T-cell (primary cell): Measurements from ENCODE around the gene GPR55. TPM values are rescaled to one million over a fixed set of nuclear protein-coding genes. Genes with fewer than 3 reads are reported as not detected.

Experiments
- ATAC-seq, 4 experiments: fragments of 200-7000 bp in 3 of 4; fragments of 150-1000 bp in 1 of 4; cut with Tn5 transposase; replicated peaks in 1 of 4; 1 replicate in 3 of 4; 2 replicates in 1 of 4; pipeline ENCODE4 v1.10.0; 2021; ENCODE audit warnings: moderate library complexity in 3 of 4, mild to moderate bottlenecking in 2 of 4, moderate number of reproducible peaks in 1 of 4
- CTCF ChIA-PET, 2 donors: fragments of 300-600 bp; sonication (Branson Sonifier 250); formaldehyde crosslinking; loops; one replicate each; lab custom pipeline; 2022; ENCODE audit warnings: antibody characterized with exemption in 2 of 2; lab: Charles Lee
- POLR2A ChIA-PET, 2 donors: fragments of 300-600 bp; sonication (Branson Sonifier 250); formaldehyde crosslinking; loops; one replicate each; lab custom pipeline; 2022; ENCODE audit warnings: antibody characterized with exemption in 2 of 2; lab: Charles Lee
- DNase-seq, 35 experiments: peaks; one replicate each; pipeline versions ENCODE4 v3.0.0 to v3.0.0-alpha.2; 2013 to 2023
- H3K27ac ChIP-seq: one replicate; pipeline ENCODE4 v1.5.1; 2013; ENCODE audit warnings: low read length
- H3K27me3 ChIP-seq, 2 experiments: replicated peaks in 1 of 2; 1 replicate in 1 of 2; 2 replicates in 1 of 2; pipeline versions ENCODE4 v1.6.1 to v1.7.0; 2013; ENCODE audit warnings: low read length in 1 of 2, mixed read lengths in 1 of 2; ENCODE audit not compliant: control insufficient read depth in 2 of 2, insufficient read depth in 2 of 2; ENCODE audit errors: extremely low read depth in 1 of 2
- H3K36me3 ChIP-seq, 2 donors: 1 replicate in 1 of 2; 2 replicates in 1 of 2; pipeline versions ENCODE4 v1.6.1 to v1.7.0; 2013; ENCODE audit warnings: low read length in 1 of 2; ENCODE audit not compliant: control insufficient read depth in 2 of 2, insufficient read depth in 1 of 2; ENCODE audit errors: extremely low read depth in 1 of 2
- H3K4me1 ChIP-seq, 2 experiments: 1 replicate in 1 of 2; 2 replicates in 1 of 2; pipeline versions ENCODE4 v1.6.1 to v1.7.0; 2013; ENCODE audit warnings: low read length in 2 of 2, mixed read lengths in 1 of 2; ENCODE audit not compliant: insufficient read depth in 2 of 2, control insufficient read depth in 1 of 2; ENCODE audit errors: extremely low read depth in 1 of 2
- H3K4me3 ChIP-seq, 2 donors: 1 replicate in 1 of 2; 2 replicates in 1 of 2; pipeline versions ENCODE4 v1.5.1 to v1.7.0; 2013; ENCODE audit warnings: mild to moderate bottlenecking in 2 of 2, low read length in 1 of 2, moderate library complexity in 1 of 2; ENCODE audit not compliant: control insufficient read depth in 1 of 2; ENCODE audit errors: extremely low read depth in 1 of 2
- H3K9me3 ChIP-seq: 2 replicates; pipeline ENCODE4 v1.7.0; 2013
- H3K27ac Mint-ChIP-seq, 2 donors: one replicate each; pipeline ENCODE4 v1.8.0; 2020 to 2021; ENCODE audit warnings: mild to moderate bottlenecking in 2 of 2, mixed read lengths in 2 of 2
- H3K27me3 Mint-ChIP-seq, 2 donors: one replicate each; pipeline ENCODE4 v1.8.0; 2021 to 2022; ENCODE audit warnings: mixed read lengths in 2 of 2
- H3K36me3 Mint-ChIP-seq: one replicate; pipeline ENCODE4 v1.8.0; 2021; ENCODE audit warnings: mixed read lengths
- H3K4me1 Mint-ChIP-seq, 3 donors: one replicate each; pipeline ENCODE4 v1.8.0; 2020 to 2022; ENCODE audit warnings: mixed read lengths in 3 of 3, mild to moderate bottlenecking in 1 of 3
- H3K4me3 Mint-ChIP-seq, 3 donors: one replicate each; pipeline ENCODE4 v1.8.0; 2020 to 2022; ENCODE audit warnings: mild to moderate bottlenecking in 3 of 3, mixed read lengths in 3 of 3, moderate library complexity in 3 of 3
- H3K9me3 Mint-ChIP-seq, 3 donors: one replicate each; pipeline ENCODE4 v1.8.0; 2020 to 2022; ENCODE audit warnings: mixed read lengths in 3 of 3
- WGBS: methylation state at CpG from one replicate; pipeline ENCODE4 v1.1.5; 2013; ENCODE audit warnings: missing lambda C conversion rate; ENCODE audit not compliant: insufficient coverage; 5-methylcytosine and 5-hydroxymethylcytosine counted together
- total RNA-seq, 35 experiments: library from RNA in 6 of 35; stranded (reverse) in 6 of 35; fragments of 120-200 nt in 1 of 35; gene quantifications; one replicate each; pipeline versions ENCODE4 v1.2.1 to v1.2.4 and lab custom pipeline; 2013 to 2026

Gene GPR55
- total RNA-seq, 5 donors from 2014 or later (not counting 1 experiment from before 2014, with no cell fraction given): 2.7 to 15.5 (median 7.8) TPM

- CTCF ChIA-PET: interaction anchor here (0.5 to 0.7 kb wide), 2 partner anchors 17 to 97 kb away, joined by 3 to 6 read pairs; no protein-coding TSS in a partner anchor
- Histone ChIP-seq H3K27me3 (peaks cover 6 to 31% of the 10 kb centered on the region in 2 experiments), H3K4me1 (peaks cover 0 to 5% of the 10 kb centered on the region in 2 experiments), H3K9me3 (no peaks in the 10 kb centered on the region), H3K27ac (no peak overlapping the region), H3K4me3 (no peak overlapping the region), H3K36me3 (no peaks in the 10 kb centered on the region)
- DNase-seq (no peak), ATAC-seq (no peak)
- no CpG with 5 or more reads among the region's 2 CpGs for WGBS
- no peaks in the 10 kb centered on the region for H3K36me3 Mint-ChIP-seq
- H3K4me3 Mint-ChIP-seq: no peak overlapping the region
- POLR2A ChIA-PET: no interaction called here
- H3K4me1 Mint-ChIP-seq: peaks cover 0 to 3% (median 1%) of the 10 kb centered on the region in 3 donors
- H3K9me3 Mint-ChIP-seq: no peaks in the 10 kb centered on the region
- peaks cover 17 to 19% of the 10 kb centered on the region in 2 donors for H3K27me3 Mint-ChIP-seq
- no peak overlapping the region for H3K27ac Mint-ChIP-seq
These were observed 26.4 kb upstream of the GPR55 start for GRCh38 chr2:230951396-230951795.

GRCh38 chr2:230950874-230951339 lies 25.9 kb upstream of the GPR55 start:
- Histone ChIP-seq H3K27me3 (peaks cover 6 to 27% of the 10 kb centered on the region in 2 experiments), H3K4me1 (peaks cover 0 to 5% of the 10 kb centered on the region in 2 experiments), H3K4me3 (no peak overlapping the region), H3K9me3 (no peaks in the 10 kb centered on the region), H3K27ac (no peak overlapping the region), H3K36me3 (no peaks in the 10 kb centered on the region)
- Mint-ChIP-seq H3K9me3 (no peaks in the 10 kb centered on the region), H3K27me3 (peaks cover 17 to 18% of the 10 kb centered on the region in 2 donors), H3K4me1 (peaks cover 0 to 3% (median 1%) of the 10 kb centered on the region in 3 donors), H3K36me3 (no peaks in the 10 kb centered on the region), H3K4me3 (no peak overlapping the region), H3K27ac (no peak overlapping the region)
- DNase-seq (no peak), ATAC-seq (no peak)
- POLR2A ChIA-PET: no interaction called here
- CTCF ChIA-PET: interaction anchor here (0.5 to 0.7 kb wide), 2 partner anchors 17 to 96 kb away, joined by 3 to 6 read pairs; no protein-coding TSS in a partner anchor
- WGBS: 78% methylated on average over 5 of the region's 10 CpGs

GRCh38 chr2:230949966-230950873 lies 25.2 kb upstream of the GPR55 start:
- no peak overlapping the region for H3K4me3 Mint-ChIP-seq
- Histone ChIP-seq H3K4me1 (peaks cover 0 to 5% of the 10 kb centered on the region in 2 experiments), H3K27ac (no peak overlapping the region), H3K27me3 (peaks cover 4 to 23% of the 10 kb centered on the region in 2 experiments), H3K4me3 (no peak overlapping the region), H3K36me3 (no peaks in the 10 kb centered on the region), H3K9me3 (no peaks in the 10 kb centered on the region)
- 64% methylated on average over 9 of the region's 20 CpGs for WGBS
- no peaks in the 10 kb centered on the region for H3K36me3 Mint-ChIP-seq
- H3K4me1 Mint-ChIP-seq: peaks cover 0 to 3% (median 1%) of the 10 kb centered on the region in 3 donors
- DNase-seq (no peak), ATAC-seq (no peak)
- CTCF ChIA-PET: interaction anchor here in 1 of 2 donors (0.5 to 0.6 kb wide), 2 partner anchors 96 to 102 kb away, joined by 3 to 4 read pairs; no protein-coding TSS in a partner anchor
- H3K27ac Mint-ChIP-seq: no peak overlapping the region
- no peaks in the 10 kb centered on the region for H3K9me3 Mint-ChIP-seq
- H3K27me3 Mint-ChIP-seq: peaks cover 14 to 18% of the 10 kb centered on the region in 2 donors
- POLR2A ChIA-PET: no interaction called here

GRCh38 chr2:230947908-230948365 lies 22.9 kb upstream of the GPR55 start:
- peaks cover 2 to 10% of the 10 kb centered on the region in 2 donors for H3K27me3 Mint-ChIP-seq
- CTCF ChIA-PET: no interaction called here
- H3K4me1 Mint-ChIP-seq: peaks cover 1 to 11% (median 9%) of the 10 kb centered on the region in 3 donors
- 67% methylated on average over 9 of the region's 10 CpGs for WGBS
- no peak overlapping the region for H3K27ac Mint-ChIP-seq
- no peaks in the 10 kb centered on the region for H3K9me3 Mint-ChIP-seq
- Histone ChIP-seq H3K4me3 (no peak overlapping the region), H3K4me1 (peaks cover 0 to 19% of the 10 kb centered on the region in 2 experiments), H3K27me3 (peaks cover 0 to 15% of the 10 kb centered on the region in 2 experiments), H3K27ac (no peak overlapping the region), H3K9me3 (no peaks in the 10 kb centered on the region), H3K36me3 (no peaks in the 10 kb centered on the region)
- H3K4me3 Mint-ChIP-seq: no peak overlapping the region
- ATAC-seq: no peak
- POLR2A ChIA-PET: no interaction called here
- no peaks in the 10 kb centered on the region for H3K36me3 Mint-ChIP-seq
- DNase-seq: no peak

- no peaks in the 10 kb centered on the region for H3K9me3 ChIP-seq
- H3K4me1 ChIP-seq: peaks cover 0 to 19% of the 10 kb centered on the region in 2 experiments
- Mint-ChIP-seq H3K9me3 (no peaks in the 10 kb centered on the region), H3K4me1 (peaks cover 6 to 13% (median 9%) of the 10 kb centered on the region in 3 donors), H3K36me3 (no peaks in the 10 kb centered on the region), H3K27ac (no peak overlapping the region), H3K4me3 (no peak overlapping the region), H3K27me3 (peaks cover 4 to 9% of the 10 kb centered on the region in 2 donors)
- ATAC-seq (no peak), DNase-seq (no peak)
- ChIA-PET POLR2A (no interaction called here), CTCF (no interaction called here)
- H3K4me3 ChIP-seq: no peak overlapping the region
- H3K36me3 ChIP-seq: no peaks in the 10 kb centered on the region
- WGBS: 94% methylated on average over 2 of the region's 3 CpGs
- H3K27ac ChIP-seq: no peak overlapping the region
- peaks cover 0 to 10% of the 10 kb centered on the region in 2 experiments for H3K27me3 ChIP-seq
These were observed 22.2 kb upstream of the GPR55 start for GRCh38 chr2:230947235-230947576.

GRCh38 chr2:230946429-230947234 lies 21.6 kb upstream of the GPR55 start:
- no peak overlapping the region for H3K27ac Mint-ChIP-seq

More at GRCh38 chr2:230946429-230947234, 21.6 kb upstream of the GPR55 start:
- H3K36me3 ChIP-seq: no peaks in the 10 kb centered on the region
- H3K27me3 ChIP-seq: peaks cover 0 to 13% of the 10 kb centered on the region in 2 experiments
- ChIA-PET CTCF (no interaction called here), POLR2A (no interaction called here)
- Mint-ChIP-seq H3K27me3 (peaks cover 8 to 9% of the 10 kb centered on the region in 2 donors), H3K4me3 (no peak overlapping the region), H3K4me1 (peaks cover 6 to 13% (median 9%) of the 10 kb centered on the region in 3 donors), H3K9me3 (no peaks in the 10 kb centered on the region), H3K36me3 (no peaks in the 10 kb centered on the region)
- no peak overlapping the region for H3K27ac ChIP-seq
- no peak overlapping the region for H3K4me3 ChIP-seq
- H3K9me3 ChIP-seq: no peaks in the 10 kb centered on the region
- WGBS: 100% methylated on average over 5 of the region's 7 CpGs
- ATAC-seq (no peak), DNase-seq (no peak)
- peaks cover 0 to 19% of the 10 kb centered on the region in 2 experiments for H3K4me1 ChIP-seq
